Daoy (cell line): Measurements from ENCODE around the gene MVD. TPM values are rescaled to one million over a fixed set of nuclear protein-coding genes. Genes with fewer than 3 reads are reported as not detected.

Source experiments
- DNase-seq: peaks from one replicate; pipeline ENCODE4 v3.0.0-alpha.2; 2015; ENCODE audit warnings: low read depth
- total RNA-seq: library from RNA; depleted of rRNA; stranded (reverse); fragments of >200 nt; shearing (Covaris generic); gene quantifications from 2 replicates; pipeline ENCODE4 v1.2.3, GENCODE V29; 2014

The MVD gene
- total RNA-seq, 1 experiment from 2014 or later, result 27.3 TPM

DNA sequence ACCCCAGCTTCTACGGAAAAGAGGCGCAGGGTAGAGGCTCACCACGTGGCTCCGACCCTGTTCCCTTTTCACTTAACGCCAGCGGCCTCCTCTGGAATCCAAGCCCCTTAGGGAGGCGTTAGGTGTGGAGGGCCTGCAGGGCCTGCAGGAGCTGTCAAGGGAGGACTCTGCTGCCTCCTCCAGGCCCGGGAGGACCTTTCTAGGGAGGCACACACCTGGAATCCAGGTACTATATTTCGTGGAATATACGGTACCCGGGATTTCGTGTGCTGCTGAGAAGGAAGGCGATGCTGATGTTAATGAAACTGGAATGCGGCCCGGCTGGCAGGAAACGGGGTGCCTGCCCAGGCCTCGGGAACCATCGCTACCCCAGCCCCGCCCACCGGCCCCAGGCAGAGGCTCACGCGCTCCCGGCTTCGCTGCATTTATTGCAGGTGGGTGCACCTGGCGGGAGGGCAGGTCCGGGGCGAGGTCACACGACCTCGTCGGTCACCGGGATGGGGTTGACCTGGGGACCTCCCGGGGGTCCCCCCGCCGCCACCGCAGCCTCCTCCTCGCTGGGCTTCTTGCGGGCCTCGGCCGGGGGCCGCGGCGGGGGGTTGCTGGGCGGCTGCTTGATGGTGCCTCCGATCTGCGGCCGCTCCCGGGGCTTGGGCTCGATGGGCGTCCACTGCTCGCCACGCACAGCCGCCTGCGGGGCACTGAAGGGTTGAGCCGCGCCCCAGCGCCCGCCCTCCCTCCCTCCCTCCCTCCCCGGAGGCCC lies 19.8 kb downstream of the MVD start:
- DNase-seq, result no peak

DNA sequence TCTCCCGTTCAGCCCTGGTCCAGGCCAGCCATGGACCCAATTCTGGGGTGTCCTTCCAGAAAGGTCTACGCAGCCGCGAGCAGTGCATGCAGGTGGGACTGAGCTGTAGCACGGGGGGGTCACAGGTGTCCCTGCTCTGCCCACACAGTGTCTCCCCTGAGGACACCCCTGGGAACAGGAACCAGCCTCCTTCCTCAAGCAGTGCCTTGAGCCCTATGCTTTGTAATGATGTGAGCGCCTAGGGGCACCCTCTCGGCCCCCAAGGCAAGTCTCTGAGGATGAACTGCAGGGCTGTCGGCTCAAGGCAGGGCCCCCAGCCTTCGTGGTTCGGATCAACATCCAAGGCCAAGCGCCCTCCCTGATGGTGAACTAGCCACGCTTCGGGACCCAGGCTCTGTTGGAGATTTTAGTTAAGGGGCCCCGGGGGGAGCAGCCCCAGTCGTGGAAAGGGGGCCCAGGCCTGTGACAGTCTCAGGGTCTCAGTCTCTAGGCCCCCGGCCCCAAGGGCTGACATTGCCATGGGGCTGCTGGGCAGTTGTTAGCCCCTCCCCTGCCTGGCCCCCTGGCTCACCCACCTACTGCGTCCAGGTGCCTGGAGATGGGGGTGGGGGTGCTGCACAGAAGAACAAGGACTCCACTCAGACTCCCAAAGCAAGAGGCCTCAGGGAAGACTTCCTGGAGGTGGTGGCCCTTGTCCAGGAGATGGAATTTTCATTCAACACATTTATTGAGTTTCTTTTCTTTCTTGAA lies 22.2 kb downstream of the MVD start:
- DNase-seq, result no peak

DNA sequence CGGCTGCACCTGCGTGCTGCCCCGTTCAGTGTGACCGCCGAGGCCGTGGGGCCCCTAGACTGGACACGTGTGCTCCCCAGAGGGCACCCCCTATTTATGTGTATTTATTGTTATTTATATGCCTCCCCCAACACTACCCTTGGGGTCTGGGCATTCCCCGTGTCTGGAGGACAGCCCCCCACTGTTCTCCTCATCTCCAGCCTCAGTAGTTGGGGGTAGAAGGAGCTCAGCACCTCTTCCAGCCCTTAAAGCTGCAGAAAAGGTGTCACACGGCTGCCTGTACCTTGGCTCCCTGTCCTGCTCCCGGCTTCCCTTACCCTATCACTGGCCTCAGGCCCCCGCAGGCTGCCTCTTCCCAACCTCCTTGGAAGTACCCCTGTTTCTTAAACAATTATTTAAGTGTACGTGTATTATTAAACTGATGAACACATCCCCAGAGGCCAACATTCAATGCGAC lies 22.8 kb downstream of the MVD start:
- no peak for DNase-seq

DNA sequence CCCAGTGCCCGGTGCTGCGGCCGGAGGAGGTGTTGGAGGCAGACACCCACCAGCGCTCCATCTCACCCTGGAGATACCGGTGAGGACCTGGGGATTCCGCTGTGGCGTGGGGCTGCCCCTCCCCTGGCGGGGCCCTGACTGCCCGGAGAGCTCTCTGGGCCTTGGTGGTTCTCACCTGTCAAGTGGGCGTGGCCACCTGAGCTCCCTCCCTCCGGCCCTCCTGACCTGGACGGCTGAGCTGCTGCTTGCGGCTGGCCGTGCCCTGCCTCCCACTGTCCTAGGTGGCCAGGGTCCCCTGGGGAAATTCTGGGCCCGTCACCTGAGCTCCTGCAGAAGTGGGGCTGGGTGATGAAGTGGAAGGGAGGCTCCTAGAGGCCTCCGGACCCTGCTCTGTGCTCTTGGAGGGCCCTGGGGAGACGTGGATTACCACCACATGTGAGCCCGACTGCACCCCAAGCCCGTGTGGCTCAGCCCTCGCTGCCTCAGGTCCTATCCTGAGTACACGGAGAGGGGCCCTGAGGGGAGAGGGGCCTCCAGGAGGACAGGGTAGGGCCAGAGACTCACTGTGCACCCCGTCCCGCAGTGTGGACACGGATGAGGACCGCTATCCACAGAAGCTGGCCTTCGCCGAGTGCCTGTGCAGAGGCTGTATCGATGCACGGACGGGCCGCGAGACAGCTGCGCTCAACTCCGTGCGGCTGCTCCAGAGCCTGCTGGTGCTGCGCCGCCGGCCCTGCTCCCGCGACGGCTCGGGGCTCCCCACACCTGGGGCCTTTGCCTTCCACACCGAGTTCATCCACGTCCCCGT lies 23.5 kb downstream of the MVD start:
- no peak for DNase-seq

DNA sequence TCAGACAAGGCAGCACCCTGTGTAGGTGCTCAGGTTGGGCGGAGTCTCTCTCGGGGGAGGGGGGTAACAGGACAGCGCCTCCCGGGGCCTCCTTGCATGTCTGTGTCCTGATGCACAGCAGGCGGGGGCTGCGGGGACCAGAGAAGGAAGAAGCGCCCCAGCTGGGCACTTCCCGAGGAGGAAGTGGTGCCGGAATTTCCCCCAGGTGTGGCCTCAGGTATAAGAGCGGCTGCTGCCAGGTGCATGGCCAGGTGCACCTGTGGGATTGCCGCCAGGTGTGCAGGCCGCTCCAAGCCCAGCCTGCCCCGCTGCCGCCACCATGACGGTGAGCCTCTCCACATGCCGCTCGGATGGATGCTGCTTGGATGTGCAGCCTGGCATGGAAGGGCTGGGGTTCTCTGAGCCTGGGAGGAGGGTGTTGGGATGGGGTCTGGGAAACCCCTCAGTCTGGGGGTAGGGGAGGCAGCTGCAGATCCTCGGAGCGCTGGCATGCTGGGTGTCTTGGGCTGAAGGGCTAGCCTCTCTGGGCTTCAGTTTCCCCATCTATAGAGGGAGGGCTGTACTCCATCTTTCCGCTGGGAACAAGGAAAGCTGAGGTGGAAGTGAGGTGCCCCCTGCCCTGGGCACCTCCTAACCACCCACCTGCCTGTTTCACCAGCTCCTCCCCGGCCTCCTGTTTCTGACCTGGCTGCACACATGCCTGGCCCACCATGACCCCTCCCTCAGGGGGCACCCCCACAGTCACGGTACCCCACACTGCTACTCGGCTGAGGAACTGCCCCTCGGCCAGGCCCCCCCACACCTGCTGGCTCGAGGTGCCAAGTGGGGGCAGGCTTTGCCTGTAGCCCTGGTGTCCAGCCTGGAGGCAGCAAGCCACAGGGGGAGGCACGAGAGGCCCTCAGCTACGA lies 24.3 kb downstream of the MVD start, which contains the start of gene IL17C:
TSS of gene IL17C (plus strand) at position 250 of the 908 bp plus-strand sequence. CDS start at position 320, 70 bp downstream.
- DNase-seq, result no peak

DNA sequence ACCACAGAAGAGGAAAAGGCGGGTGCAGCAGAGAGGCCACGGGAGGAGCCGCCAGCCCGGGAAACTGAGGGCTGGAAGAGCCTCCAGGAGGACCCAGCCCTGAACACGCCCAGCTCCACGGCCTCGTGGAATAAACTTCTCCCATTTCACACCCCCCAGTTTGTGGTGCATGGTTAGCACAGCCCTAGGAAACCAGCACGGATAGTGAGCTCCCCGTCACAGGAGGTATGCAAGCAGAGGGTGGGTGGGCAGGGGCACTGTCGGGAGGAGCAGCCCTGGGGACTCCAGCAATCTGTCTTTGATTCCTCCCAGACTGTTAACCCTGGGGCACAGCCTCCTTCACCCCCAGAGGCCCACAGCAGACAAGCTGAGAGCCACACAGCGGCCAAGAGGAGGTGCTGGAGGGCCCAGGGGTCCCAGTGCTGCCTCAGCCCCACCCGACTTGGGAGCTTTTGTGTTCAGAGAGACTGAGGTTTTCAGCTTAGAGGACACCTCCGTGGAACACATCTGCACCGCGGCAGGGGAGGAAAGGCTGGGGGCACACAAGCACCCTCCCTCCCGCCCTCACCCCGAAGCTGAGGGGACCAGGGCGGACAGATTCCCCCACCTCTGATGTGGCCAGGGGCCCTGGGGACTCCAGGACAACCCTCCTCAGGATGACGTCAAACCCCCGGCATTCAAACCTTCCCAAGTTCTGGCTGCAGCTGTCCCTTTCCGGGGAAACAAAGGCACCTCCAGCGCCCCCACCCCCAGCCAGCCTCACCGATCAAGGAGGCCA lies 26.2 kb downstream of the MVD start:
- no peak for DNase-seq

DNA sequence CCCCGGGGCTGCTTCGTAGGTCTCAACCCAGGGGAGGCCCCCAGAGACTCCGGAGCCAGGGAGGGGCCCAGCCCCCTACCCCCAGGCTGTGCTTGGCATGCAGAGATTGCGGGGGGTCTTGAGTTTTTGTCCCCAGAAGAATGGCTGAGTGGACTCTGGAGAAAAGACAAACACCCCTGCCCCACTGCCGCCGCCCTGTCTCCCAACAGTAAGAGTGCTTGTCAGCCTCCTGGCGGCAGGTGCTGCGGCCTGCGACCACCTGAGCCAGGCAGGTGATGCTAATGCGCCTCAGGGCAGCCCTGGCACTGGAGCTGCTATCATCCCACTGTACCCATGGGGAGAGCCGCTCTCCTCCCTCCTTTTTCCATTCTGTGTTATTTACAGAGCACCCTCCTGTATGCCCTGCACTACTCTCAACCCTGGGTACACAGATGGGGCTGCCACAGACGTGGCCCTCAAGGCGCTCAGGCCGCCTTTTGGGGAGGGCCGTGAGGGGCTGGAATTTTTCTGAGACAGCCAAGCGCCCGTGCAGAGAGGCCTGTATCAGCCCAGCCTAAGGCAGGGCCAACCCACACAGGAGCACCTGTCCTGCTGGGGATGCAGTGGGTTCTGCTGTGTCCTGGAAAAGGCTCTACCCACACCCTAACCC lies 27.1 kb downstream of the MVD start:
- no peak for DNase-seq

DNA sequence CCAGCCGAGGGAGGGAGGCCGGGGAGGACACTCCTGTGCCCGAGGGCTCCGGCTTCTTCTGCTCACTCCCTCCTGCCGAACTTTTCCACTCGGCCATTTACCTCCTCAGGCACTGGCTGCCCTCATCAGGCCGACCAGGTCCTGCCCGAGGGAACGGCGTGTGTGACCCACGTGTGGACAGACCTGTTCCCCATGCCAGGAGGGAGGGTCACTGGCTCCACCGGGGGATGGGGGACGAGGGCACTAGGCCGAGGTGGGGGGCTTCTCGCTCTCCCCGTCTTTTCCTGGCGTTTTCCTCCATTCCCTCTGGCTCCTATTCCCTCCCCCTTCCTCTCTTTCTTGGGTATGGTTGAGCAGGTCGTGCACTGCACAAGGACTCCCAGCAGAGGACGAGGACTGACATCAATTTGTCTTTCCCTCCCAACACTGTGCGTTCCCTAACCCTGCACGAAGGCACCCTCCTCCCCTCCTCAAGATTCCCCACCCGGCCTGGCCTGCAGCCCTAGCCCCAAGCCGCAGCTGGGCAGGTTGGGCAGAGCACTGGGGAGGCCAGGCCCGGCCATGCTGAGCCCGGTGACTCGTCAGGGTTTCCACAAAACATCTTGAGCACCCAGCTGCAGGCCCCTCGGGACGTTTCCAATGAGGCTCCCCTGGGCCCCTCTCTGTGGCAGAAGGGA lies 27.8 kb downstream of the MVD start:
- DNase-seq, result peak; percentile 34

DNA sequence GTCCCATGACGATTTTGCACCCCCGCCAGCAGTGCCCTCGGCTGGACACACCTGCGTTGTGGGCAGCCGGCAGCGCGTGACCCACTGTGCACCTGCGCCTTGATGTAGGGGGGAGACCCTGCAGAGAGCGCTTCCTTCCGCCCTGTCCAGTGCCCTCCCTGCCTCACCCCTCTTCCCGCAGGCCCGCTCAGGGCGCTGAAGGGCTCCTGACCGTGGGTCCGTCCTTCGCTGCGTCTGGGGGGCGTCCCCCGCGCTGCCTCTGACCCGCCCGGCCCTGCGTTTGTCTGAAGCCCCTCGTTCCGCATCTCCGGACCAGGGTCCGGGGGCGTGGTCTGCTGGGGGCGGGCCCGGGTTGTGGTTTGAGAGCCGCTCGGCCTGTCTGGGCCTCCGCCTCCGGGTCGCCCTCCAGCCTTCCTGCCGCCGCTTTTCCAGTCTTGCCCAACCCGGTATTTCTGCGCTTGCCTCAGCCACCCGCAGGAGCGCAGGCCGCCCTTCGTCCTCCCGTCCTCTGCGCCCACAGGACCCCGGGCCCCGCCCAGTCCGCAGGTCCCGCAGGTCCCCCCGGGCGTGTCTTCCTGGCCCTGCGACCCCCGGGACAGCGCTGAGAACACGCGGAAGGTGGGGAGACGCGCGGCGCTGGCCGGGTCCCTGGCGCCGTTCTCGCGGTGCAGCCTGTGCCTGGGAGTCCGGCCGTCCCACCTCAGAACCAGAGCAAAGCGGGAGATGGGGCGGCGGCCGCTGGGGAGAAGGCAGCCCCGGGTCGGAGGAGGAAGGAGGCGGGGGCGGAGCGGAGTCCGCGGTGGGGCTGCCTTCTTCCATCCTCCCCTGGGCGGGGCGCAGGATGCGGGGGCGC lies 28.5 kb downstream of the MVD start:
- peak; percentile 75 for DNase-seq

DNA sequence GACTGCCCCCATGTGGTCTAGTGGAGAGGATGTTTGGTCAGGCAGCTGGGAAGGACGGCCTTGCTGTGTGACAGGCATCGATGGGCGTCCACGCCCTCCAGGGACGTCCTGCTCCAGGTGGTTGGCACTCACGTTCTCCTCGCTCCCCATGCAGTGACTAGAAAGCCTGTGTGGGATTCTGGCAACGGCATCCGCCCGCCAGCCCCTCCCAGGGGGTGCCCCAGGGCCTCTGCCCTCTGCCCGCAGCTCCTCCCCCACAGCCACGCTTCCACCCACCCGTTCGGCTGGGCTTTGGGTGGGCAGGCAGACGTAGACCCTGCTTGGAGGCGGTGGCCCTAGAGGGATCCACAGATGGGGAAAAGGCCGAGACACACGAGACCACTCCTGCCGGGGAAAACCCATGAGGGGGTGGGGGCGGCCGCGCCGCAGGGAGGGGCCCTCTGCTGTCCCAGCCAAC lies 29.2 kb downstream of the MVD start:
- DNase-seq, result peak; percentile 42

DNA sequence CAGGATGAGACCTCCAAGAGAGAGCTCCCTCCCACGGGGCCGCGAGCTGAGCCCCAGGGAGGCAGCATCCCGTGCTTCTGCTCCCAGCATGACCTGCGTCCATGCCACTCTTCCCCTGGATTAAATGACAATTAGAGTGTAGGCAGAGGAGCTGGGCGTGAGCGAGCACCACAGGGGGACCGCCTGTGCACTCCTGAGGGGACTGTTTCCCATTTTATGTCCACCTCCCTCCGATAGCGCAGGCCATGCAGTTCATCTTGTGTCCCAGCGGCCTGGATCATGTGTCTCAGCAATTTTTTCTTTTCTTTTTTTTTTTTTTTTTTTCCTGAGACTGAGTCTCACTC lies 30.3 kb downstream of the MVD start:
- DNase-seq, result no peak

DNA sequence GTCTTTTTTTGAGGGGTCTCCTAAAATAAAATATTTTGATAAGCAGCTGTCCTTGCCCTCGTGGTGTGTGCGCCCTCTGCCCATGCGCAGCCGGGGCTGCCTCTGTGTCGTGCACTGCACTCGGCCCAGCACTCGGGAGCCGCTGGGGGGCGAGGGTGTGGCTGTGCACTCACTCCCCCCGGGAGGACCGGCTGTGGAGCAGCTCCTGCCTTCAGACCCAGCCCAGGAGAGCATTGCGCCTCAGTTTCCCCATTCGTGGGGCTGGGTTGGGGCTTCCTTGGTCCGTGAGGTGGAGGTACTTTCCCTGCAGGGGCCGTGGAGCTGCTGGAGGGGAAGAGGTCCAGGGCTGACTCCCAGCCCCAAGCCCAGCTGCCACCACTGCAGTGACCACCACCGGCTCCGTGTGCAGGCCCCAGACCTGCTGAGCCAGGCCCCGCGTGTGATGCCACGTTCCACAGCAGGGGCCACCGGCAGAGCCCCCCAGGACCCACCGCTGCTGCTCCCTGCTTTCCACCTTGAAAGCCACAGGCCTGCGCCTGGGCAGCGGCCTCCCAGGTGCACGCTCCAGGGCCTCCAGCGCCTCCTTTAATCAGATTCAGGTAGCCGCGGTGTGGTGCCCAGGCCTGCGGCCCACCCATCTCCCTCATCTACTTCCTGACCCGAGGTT lies 30.8 kb downstream of the MVD start:
- no peak for DNase-seq

DNA sequence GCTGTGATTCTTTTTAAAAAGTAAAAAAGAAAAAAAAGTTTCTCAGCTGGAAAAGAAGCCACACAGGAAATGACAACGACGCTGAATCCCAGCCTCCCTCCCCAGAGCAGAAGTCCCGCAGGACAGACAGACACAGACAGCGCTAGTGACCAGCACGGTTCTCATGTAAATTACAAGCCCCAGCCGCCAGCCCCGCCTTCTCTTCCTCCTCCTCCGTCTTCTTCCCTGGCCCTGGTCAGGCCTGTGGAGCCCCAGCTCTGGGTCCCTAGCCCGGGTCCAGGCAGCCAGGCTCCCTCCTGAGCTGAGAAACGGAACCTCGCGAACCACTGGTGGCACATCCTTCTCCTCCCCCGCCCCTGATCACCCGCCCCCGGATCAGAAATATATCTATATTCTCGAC lies 31.5 kb downstream of the MVD start:
- DNase-seq, result no peak

DNA sequence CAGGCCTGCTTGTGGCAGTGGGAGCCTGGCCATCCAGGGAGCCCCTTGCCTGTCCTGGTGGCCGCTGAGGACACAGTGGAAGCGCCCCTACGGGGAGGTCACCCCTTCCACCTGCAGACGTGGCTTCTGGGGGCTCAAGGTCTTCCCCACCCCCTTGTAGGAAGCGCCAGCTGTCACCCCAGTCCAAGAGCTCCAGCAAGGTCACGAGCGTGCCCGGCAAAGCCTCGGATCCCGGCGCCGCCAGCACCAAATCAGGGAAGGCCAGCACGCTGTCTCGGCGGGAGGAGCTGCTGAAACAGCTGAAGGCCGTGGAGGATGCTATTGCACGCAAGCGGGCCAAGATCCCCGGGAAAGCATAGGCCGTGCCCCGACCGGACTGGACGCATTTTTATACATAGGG lies 31.9 kb downstream of the MVD start:
- no peak for DNase-seq

DNA sequence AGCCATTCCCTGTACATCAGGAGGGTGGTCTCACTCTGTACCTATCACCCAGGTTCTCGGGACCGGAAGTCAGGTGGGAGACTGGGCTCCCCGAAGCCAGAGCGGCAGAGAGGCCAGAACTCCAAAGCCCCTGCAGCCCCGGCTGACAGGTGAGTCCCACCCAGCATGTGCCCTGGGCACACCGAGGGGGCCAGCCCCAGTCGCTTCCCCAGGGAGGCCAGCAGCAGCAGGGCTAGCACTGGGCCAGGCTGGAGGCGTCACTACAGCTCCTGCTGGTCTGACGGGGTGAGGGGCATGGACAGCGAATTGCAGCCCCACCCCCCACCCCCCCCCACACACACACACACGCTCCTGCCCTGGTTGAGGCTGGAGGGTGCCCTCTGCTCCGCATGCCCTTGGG lies 32.5 kb downstream of the MVD start:
- DNase-seq, result no peak

DNA sequence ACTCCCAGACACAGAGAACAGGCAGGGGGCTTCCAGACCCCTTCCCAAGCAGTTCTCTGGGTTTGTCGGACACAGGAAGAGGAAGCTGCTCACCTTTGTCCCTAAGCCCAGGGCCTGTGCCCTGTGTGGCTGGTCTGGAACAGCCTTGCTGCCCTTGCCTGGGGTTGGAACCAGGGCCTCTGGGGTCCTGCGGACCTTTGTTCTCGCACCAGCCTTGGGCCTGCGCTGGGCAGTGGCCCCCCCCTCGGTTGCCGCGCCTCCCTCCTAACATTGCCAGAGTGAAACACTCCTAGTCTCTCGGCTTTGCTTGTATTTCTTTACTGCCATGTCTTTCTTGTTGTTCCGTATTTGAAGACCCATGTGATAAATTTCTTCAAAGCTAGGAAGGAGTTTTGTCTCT lies 33.1 kb downstream of the MVD start:
- no peak for DNase-seq

DNA sequence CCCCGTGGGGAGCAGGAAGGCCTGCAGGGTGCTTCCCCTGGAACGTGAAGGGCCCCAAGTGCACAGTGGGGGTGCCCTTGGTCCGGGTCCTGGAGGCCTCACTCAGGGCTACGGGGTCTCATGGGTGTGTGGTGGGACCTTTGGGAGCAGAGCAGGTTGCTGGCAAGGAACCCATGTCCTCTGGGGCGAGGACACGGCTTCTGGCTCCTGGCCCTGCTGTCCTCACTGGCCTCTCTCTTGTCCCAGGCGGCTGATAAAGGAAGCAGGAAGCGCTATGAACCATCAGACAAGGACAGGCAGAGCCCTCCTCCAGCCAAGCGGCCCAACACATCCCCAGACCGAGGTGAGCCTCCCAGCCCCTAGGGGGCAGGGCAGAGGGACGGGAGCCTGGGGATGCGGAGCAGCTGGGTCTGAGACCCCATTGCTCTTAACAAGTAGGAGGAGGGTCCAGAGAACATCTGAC lies 34.3 kb downstream of the MVD start:
- no peak for DNase-seq
